ENCODE measurements around the gene AASDH. TPM values are rescaled to one million over a fixed set of nuclear protein-coding genes. Genes with fewer than 3 reads are reported as not detected.

Gene AASDH
- 5.0 TPM for total RNA-seq
- long read RNA-seq, partial matches to known transcripts, result 1 of 7 reads
- long read RNA-seq, other reads (novel, unspliced or antisense), result 3 of 7 reads

- ATAC-seq (ENCODE audit: poor library complexity) (peak; percentile 99), DNase-seq (peak; percentile 96)
- intact Hi-C loops (cut with DNase I), result no loop called here
Measured at GRCh38 chr4:56387023-56388001, at the start of gene AASDH. TSS of gene AASDH (minus strand) at chr4:56387491. CDS start at chr4:56384299, 3,192 bp downstream.

- intact Hi-C loops (cut with DNase I), result no loop called here
- ATAC-seq (ENCODE audit: poor library complexity), result peak; percentile 97
- peak; percentile 99 for DNase-seq
Measured at GRCh38 chr4:56435140-56435926, 48.0 kb upstream of the AASDH start, which contains the start of gene PPAT. TSS of gene PPAT (minus strand) at chr4:56435615. CDS start at chr4:56435477, 138 bp downstream.

GRCh38 chr4:56434599-56435139, 47.4 kb upstream of the AASDH start:
- intact Hi-C loops (cut with DNase I), result no loop called here
- DNase-seq, result peak; percentile 67
- peak; percentile 18 for ATAC-seq (ENCODE audit: poor library complexity)

- ATAC-seq (ENCODE audit: poor library complexity), result no peak
- intact Hi-C loops (cut with DNase I), result no loop called here
- DNase-seq, result no peak
Measured at GRCh38 chr4:56433280-56433679, 46.0 kb upstream of the AASDH start.

GRCh38 chr4:56430203-56430602, 42.9 kb upstream of the AASDH start:
- ATAC-seq (ENCODE audit: poor library complexity) (no peak), DNase-seq (no peak)
- intact Hi-C loops (cut with DNase I), result no loop called here

GRCh38 chr4:56427179-56427578, 39.9 kb upstream of the AASDH start:
- ATAC-seq (ENCODE audit: poor library complexity) (no peak), DNase-seq (no peak)
- intact Hi-C loops (cut with DNase I), result no loop called here

- intact Hi-C loops (cut with DNase I), result no loop called here
- DNase-seq (no peak), ATAC-seq (ENCODE audit: poor library complexity) (no peak)
Measured at GRCh38 chr4:56426273-56426672, 39.0 kb upstream of the AASDH start.

GRCh38 chr4:56425518-56425917, 38.2 kb upstream of the AASDH start:
- intact Hi-C loops (cut with DNase I), result no loop called here
- ATAC-seq (ENCODE audit: poor library complexity), result no peak
- no peak for DNase-seq

- intact Hi-C loops (cut with DNase I), result no loop called here
- DNase-seq, result no peak
- peak; percentile 77 for ATAC-seq (ENCODE audit: poor library complexity)
Measured at GRCh38 chr4:56424697-56425514, 37.6 kb upstream of the AASDH start.

- DNase-seq, result no peak
- ATAC-seq (ENCODE audit: poor library complexity), result peak; percentile 68
- intact Hi-C loops (cut with DNase I), result no loop called here
Measured at GRCh38 chr4:56424176-56424575, 36.9 kb upstream of the AASDH start.

GRCh38 chr4:56417396-56417795, 30.1 kb upstream of the AASDH start:
- intact Hi-C loops (cut with DNase I), result no loop called here
- DNase-seq (no peak), ATAC-seq (ENCODE audit: poor library complexity) (no peak)

GRCh38 chr4:56416349-56416748, 29.1 kb upstream of the AASDH start:
- ATAC-seq (ENCODE audit: poor library complexity), result no peak
- DNase-seq, result no peak
- intact Hi-C loops (cut with DNase I), result no loop called here

- intact Hi-C loops (cut with DNase I), result no loop called here
- DNase-seq (no peak), ATAC-seq (ENCODE audit: poor library complexity) (no peak)
Measured at GRCh38 chr4:56414135-56414670, 26.9 kb upstream of the AASDH start.

GRCh38 chr4:56410247-56411062, 23.2 kb upstream of the AASDH start:
- DNase-seq (no peak), ATAC-seq (ENCODE audit: poor library complexity) (peak; percentile 98)
- intact Hi-C loops (cut with DNase I), result no loop called here

GRCh38 chr4:56409511-56410090, 22.3 kb upstream of the AASDH start:
- no peak for ATAC-seq (ENCODE audit: poor library complexity)
- DNase-seq, result no peak
- intact Hi-C loops (cut with DNase I), result no loop called here

- ATAC-seq (ENCODE audit: poor library complexity) (no peak), DNase-seq (no peak)
- intact Hi-C loops (cut with DNase I), result no loop called here
Measured at GRCh38 chr4:56408978-56409377, 21.7 kb upstream of the AASDH start.

- no peak for DNase-seq
- intact Hi-C loops (cut with DNase I), result no loop called here
- ATAC-seq (ENCODE audit: poor library complexity), result no peak
Measured at GRCh38 chr4:56406151-56406550, 18.9 kb upstream of the AASDH start.

Measured in Right ventricle myocardium superior (tissue), 1 donor.